ENCODE measurements around the gene G3BP1. TPM values are rescaled to one million over a fixed set of nuclear protein-coding genes. Genes with fewer than 3 reads are reported as not detected.

The G3BP1 gene
- total and polyA plus RNA-seq, 12 donors, result 10.6 to 132 (median 114) TPM

DNA sequence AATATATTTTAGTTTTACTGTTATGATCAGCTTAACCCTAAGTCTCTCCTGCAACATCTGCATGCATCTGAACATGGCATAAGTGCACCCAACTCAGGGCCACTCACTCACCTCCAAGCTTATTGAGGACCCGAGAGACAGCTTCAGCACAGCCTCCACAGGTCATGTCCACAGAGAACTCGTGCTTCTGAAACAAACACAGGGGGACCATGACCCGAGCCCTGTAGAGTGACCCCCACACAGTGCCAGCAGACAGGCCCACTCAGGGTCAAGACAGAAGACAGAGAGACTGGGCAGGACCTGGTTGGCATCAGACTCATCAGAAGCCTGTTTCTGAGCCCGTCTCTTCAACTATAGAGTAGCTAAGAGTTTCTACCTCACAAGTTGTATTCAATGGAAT lies 20.2 kb upstream of the G3BP1 start:
- TF ChIP-seq, protein P1, sequence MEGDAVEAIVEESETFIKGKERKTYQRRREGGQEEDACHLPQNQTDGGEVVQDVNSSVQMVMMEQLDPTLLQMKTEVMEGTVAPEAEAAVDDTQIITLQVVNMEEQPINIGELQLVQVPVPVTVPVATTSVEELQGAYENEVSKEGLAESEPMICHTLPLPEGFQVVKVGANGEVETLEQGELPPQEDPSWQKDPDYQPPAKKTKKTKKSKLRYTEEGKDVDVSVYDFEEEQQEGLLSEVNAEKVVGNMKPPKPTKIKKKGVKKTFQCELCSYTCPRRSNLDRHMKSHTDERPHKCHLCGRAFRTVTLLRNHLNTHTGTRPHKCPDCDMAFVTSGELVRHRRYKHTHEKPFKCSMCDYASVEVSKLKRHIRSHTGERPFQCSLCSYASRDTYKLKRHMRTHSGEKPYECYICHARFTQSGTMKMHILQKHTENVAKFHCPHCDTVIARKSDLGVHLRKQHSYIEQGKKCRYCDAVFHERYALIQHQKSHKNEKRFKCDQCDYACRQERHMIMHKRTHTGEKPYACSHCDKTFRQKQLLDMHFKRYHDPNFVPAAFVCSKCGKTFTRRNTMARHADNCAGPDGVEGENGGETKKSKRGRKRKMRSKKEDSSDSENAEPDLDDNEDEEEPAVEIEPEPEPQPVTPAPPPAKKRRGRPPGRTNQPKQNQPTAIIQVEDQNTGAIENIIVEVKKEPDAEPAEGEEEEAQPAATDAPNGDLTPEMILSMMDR (IDR thresholded peaks at IDR 0.05), result no peak
- no peaks in the 10 kb centered on the region for H3K27me3 ChIP-seq
- H3K4me3 ChIP-seq, result no peak overlapping the region
- H3K27ac ChIP-seq, result no peak overlapping the region
- WGBS, 2 donors, result 97 to 98% methylated on average over 4 of the region's 4 CpGs
- peaks cover 0 to 5% (median 0%) of the 10 kb centered on the region in 11 donors for H3K9me3 ChIP-seq
- ATAC-seq (no peak), DNase-seq (no peak)
- peaks cover 0 to 28% (median 0%) of the 10 kb centered on the region in 9 donors for H3K36me3 ChIP-seq
- peaks cover 0 to 56% (median 6%) of the 10 kb centered on the region in 9 donors for H3K4me1 ChIP-seq
- intact Hi-C loops (cut with DNase I), result no loop called here

DNA sequence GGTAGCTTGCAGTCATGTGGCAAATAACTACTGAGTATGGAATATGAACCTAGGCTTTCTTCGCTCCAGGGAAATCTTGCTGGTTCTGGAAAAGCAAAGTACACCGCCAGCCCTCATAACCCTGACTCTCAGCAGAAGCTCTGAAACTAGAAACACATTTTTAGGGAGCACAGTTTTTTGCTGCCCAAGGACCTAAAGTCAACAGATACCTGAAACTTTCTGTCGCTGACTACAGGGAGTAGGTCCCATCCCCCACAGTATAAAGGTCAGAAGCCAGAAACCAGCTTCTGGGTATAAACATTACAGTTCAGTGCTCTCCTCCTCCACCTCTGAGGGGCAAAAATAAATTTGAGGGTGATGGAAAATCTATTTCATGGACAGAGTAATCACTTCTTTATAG lies 16.4 kb upstream of the G3BP1 start:
- ATAC-seq (no peak), DNase-seq (no peak)
- intact Hi-C loops (cut with DNase I), result no loop called here
- TF ChIP-seq, protein P1 (IDR thresholded peaks at IDR 0.05), result no peak
- H3K27ac ChIP-seq, result no peak overlapping the region
- WGBS, 2 donors, result 95 to 98% methylated on average over 3 of the region's 3 CpGs
- H3K36me3 ChIP-seq, result peaks cover 0 to 21% (median 0%) of the 10 kb centered on the region in 9 donors
- H3K9me3 ChIP-seq, result peaks cover 0 to 5% (median 0%) of the 10 kb centered on the region in 11 donors
- H3K27me3 ChIP-seq, result no peaks in the 10 kb centered on the region
- H3K4me3 ChIP-seq, result no peak overlapping the region
- H3K4me1 ChIP-seq, result peaks cover 3 to 56% (median 24%) of the 10 kb centered on the region in 9 donors

GRCh38 chr5:151757233-151758140 lies 14.3 kb upstream of the G3BP1 start:
- H3K27ac ChIP-seq, result peak overlapping the region in 9 of 10 donors; percentile 78 to 90 (median 87)
- peak overlapping the region; percentile 50 to 96 (median 84) for H3K4me3 ChIP-seq
- 15 to 19% methylated on average over 9 of the region's 9 CpGs for WGBS, 2 donors
- ATAC-seq, result peak in 7 of 8 donors; percentile 2 to 34 (median 8)
- no peak for DNase-seq
- H3K9me3 ChIP-seq, result peaks cover 0 to 5% (median 0%) of the 10 kb centered on the region in 11 donors
- intact Hi-C loops (cut with DNase I), result loop anchor here in 1 of 10 donors (1.0 kb wide), 1 partner anchor 14 kb away; the partner anchor contains the start of gene G3BP1
- TF ChIP-seq, protein P1 (IDR thresholded peaks at IDR 0.05), result no peak
- peaks cover 3 to 43% (median 24%) of the 10 kb centered on the region in 9 donors for H3K4me1 ChIP-seq
- peaks cover 0 to 13% (median 0%) of the 10 kb centered on the region in 9 donors for H3K36me3 ChIP-seq
- no peaks in the 10 kb centered on the region for H3K27me3 ChIP-seq

DNA sequence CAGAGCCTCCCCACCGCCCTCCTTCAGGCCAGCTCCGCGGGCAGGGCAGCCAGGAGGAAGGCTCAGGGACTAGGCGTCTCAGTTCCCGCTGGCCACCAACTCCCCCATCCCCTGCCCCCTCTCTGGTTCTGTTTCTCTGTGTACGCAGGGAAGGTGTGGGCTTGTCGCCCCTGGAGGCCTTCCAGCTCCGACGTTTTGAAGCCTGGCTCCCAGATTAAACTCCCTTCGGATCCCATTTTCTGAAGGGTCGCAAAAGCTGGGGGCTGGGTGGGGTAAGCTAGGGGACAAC lies 13.7 kb upstream of the G3BP1 start:
- TF ChIP-seq, protein P1 (IDR thresholded peaks at IDR 0.05), result no peak
- WGBS, 2 donors, result 0% methylated on average over 11 of the region's 11 CpGs
- Histone ChIP-seq H3K4me3 (peak overlapping the region; percentile 50 to 96 (median 84)), H3K27me3 (no peaks in the 10 kb centered on the region), H3K4me1 (peaks cover 3 to 41% (median 24%) of the 10 kb centered on the region in 9 donors), H3K36me3 (peaks cover 0 to 9% (median 0%) of the 10 kb centered on the region in 9 donors), H3K9me3 (peaks cover 0 to 2% (median 0%) of the 10 kb centered on the region in 11 donors), H3K27ac (peak overlapping the region in 9 of 10 donors; percentile 78 to 90 (median 87))
- ATAC-seq (peak; percentile 42 to 69 (median 56)), DNase-seq (peak in 1 of 2 donors; percentile 32)
- intact Hi-C loops (cut with DNase I), result loop anchor here in 1 of 10 donors (1.0 kb wide), 1 partner anchor 13 kb away; the partner anchor contains the start of gene G3BP1

Data from heart right ventricle (tissue), 16 donors.